B cell (primary cell): ENCODE measurements around the gene FGF6.

ENCODE experiments used
- CTCF ChIP-seq: fragments of 200-600 bp; IDR thresholded peaks from one replicate; pipeline ENCODE4 v1.8.0; 2022; ENCODE audit warnings: antibody characterized with exemption, mild to moderate bottlenecking
- EZH2 ChIP-seq: IDR thresholded peaks from 2 replicates; pipeline ENCODE4 v1.6.1; 2012; ENCODE audit warnings: borderline replicate concordance, low read depth, mild to moderate bottlenecking, moderate library complexity, low read length; ENCODE audit not compliant: insufficient read depth, poor library complexity, severe bottlenecking

DNA sequence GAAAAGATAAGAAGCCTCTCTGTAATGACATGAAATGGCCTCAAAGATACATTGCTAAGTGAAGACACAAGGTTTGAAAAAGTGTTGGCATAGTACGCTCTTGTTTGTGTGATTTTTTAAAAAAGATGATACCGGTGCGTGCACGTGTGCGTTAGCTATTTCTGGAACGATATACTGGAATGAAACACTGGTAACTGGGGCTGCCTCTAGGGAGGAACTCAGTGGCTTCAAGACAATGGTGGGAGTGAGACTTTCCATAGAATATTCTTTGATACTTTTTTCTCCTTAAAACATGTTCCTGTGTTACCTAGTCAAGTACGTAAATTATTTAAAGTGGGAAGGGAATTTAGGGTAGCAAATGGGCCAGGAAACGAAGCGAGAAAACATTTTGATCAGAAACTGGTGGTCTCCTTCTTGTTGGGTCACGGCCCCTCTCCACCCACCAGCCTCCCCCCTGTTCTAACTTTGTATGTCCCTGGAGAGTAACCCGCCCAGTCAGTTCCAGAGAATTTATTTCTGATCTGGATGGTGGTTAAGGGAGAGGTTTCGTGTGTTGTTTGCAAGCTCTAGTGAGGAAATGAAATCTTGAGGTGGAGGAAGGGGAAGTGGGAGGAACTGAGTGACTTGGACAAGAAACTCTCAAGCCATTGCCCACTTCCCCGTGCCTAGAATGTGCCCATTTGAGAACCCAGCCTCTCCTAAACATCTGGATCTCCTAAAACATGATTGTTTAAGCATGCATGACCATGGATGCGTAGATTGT is 6.6 kb downstream of the FGF6 start:
- no peak for TF ChIP-seq CTCF
- no peak for TF ChIP-seq EZH2
